ENCODE data around the gene AKT1S1.

Gene AKT1S1

GRCh38 chr19:49852631-49853126 lies 24.5 kb downstream of the AKT1S1 start:
- no peak for FAIRE-seq

- FAIRE-seq: no peak
Measured at GRCh38 chr19:49851456-49852259, 25.5 kb downstream of the AKT1S1 start.

- FAIRE-seq: no peak
Measured at GRCh38 chr19:49850487-49851342, 26.4 kb downstream of the AKT1S1 start, which contains the start of gene PTOV1. Gene PTOV1 (plus strand): TSS chr19:49851159.

- FAIRE-seq: no peak
Measured at GRCh38 chr19:49850221-49850486, 27.0 kb downstream of the AKT1S1 start.

- FAIRE-seq: no peak
Measured at GRCh38 chr19:49849433-49850220, 27.5 kb downstream of the AKT1S1 start.

GRCh38 chr19:49848938-49849337 lies 28.2 kb downstream of the AKT1S1 start:
- FAIRE-seq: no peak

- FAIRE-seq: no peak
Measured at GRCh38 chr19:49847731-49848696, 29.1 kb downstream of the AKT1S1 start.

- no peak for FAIRE-seq
Measured at GRCh38 chr19:49846408-49846807, 30.7 kb downstream of the AKT1S1 start.

- FAIRE-seq: no peak
Measured at GRCh38 chr19:49845414-49845813, 31.7 kb downstream of the AKT1S1 start.

- no peak for FAIRE-seq
Measured at GRCh38 chr19:49844138-49845095, 32.7 kb downstream of the AKT1S1 start.

- no peak for FAIRE-seq
Measured at GRCh38 chr19:49843265-49843664, 33.9 kb downstream of the AKT1S1 start.

GRCh38 chr19:49840736-49841249 lies 36.4 kb downstream of the AKT1S1 start:
- FAIRE-seq: no peak

GRCh38 chr19:49840321-49840720 lies 36.8 kb downstream of the AKT1S1 start:
- FAIRE-seq: no peak

- FAIRE-seq: no peak
Measured at GRCh38 chr19:49839713-49840112, 37.4 kb downstream of the AKT1S1 start.

GRCh38 chr19:49838885-49839588 lies 38.1 kb downstream of the AKT1S1 start:
- FAIRE-seq: no peak

GRCh38 chr19:49837425-49837824 lies 39.7 kb downstream of the AKT1S1 start:
- FAIRE-seq: no peak

GRCh38 chr19:49837009-49837310 lies 40.2 kb downstream of the AKT1S1 start:
- no peak for FAIRE-seq

- FAIRE-seq: no peak
Measured at GRCh38 chr19:49836176-49837008, 40.8 kb downstream of the AKT1S1 start.

GRCh38 chr19:49835562-49835961 lies 41.6 kb downstream of the AKT1S1 start:
- FAIRE-seq: no peak
